DND-41 (cell line): ENCODE measurements around the gene ZDHHC16.

Experiments
- CTCF ChIP-seq: IDR thresholded peaks from 2 replicates; pipeline ENCODE4 v1.5.1; 2012; ENCODE audit warnings: borderline replicate concordance, low read length, moderate library complexity, mild to moderate bottlenecking; ENCODE audit not compliant: poor library complexity, severe bottlenecking; ENCODE audit errors: extremely low read depth
- EZH2 ChIP-seq: IDR thresholded peaks from 3 replicates; pipeline ENCODE4 v1.6.1; 2012; ENCODE audit warnings: borderline replicate concordance, low read depth, mild to moderate bottlenecking, moderate library complexity, low read length, inconsistent platforms; ENCODE audit not compliant: severe bottlenecking

GRCh38 chr10:97406064-97406463 is 39.9 kb upstream of the ZDHHC16 start:
- TF ChIP-seq CTCF = no peak
- TF ChIP-seq EZH2 = no peak
